Measurements from ENCODE around the gene CDYL.

DNA sequence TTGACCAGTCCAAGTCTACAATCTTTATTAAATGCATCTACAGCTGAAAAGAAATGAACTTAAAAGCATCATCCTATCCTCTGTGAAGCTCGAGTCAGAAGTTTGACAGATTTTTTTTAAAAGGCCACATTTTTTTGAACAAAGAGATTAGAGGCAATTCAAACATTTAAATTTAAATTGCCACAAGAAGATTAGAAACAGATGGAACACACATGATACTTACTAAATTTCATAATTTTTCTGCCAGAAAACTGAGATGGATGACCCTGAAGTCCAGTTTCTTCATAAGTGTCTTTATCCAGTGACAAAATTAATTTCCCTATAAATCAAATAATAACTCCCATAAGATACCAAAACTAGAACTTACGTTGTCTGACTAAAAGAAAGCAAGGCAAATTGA lies 223.4 kb downstream of the CDYL start:
- TF ChIP-seq, protein P1, sequence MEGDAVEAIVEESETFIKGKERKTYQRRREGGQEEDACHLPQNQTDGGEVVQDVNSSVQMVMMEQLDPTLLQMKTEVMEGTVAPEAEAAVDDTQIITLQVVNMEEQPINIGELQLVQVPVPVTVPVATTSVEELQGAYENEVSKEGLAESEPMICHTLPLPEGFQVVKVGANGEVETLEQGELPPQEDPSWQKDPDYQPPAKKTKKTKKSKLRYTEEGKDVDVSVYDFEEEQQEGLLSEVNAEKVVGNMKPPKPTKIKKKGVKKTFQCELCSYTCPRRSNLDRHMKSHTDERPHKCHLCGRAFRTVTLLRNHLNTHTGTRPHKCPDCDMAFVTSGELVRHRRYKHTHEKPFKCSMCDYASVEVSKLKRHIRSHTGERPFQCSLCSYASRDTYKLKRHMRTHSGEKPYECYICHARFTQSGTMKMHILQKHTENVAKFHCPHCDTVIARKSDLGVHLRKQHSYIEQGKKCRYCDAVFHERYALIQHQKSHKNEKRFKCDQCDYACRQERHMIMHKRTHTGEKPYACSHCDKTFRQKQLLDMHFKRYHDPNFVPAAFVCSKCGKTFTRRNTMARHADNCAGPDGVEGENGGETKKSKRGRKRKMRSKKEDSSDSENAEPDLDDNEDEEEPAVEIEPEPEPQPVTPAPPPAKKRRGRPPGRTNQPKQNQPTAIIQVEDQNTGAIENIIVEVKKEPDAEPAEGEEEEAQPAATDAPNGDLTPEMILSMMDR (IDR thresholded peaks at IDR 0.05), result no peak
- no peak for TF ChIP-seq POLR2A (IDR thresholded peaks at IDR 0.05)

Data from body of pancreas (tissue), 4 donors.